HS-5 (cell line): ENCODE results near the gene HMGN4.
A peak's percentile ranks its signal among the peaks of the same experiment; 100 is the strongest.
"Not testable (repeated sequence)": the region's sequence is repeated elsewhere in the genome, so short reads cannot be mapped to it uniquely, and the experiment has no call there.

ENCODE experiments used
- DNase-seq: peaks from one replicate; pipeline ENCODE4 v3.0.0-alpha.2; 2012; ENCODE audit warnings: low read depth

The HMGN4 gene

DNA sequence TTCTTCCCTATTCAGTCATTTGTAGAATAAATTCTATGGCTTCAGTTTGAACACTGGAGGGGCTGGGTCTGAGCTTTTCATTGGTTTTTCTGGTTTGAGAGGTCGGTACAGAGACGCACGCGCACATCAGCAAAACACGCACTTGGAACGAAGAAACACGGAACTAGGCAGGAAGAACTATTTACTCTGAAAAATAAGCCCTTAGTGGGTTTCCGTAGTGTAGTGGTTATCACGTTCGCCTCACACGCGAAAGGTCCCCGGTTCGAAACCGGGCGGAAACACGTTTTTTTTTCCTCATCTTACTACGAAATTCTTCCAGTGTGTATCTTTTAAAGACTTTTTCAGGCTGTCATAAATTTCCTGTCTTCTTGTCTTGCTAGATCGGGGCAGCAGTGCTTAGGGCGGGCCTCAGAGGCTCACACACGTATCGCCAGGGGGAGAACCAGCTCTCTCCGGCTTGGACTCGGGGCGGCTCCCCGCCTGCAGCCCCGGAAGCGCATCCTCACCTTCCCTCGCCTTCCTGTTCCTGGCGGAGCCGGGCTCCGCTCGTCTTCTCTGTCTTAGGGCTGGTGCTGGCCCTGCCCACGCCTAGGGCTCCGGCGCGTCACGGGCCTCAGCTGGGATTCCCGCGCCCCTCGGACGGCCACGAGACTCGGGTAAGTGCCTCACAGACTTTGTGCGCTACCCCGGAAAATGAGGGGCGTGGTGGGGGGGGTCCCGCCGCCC is at the start of gene HMGN4:
HMGN4 (plus strand) TSS at position 521 of the 726 bp plus-strand sequence. CDS start 6,841 bp downstream, outside the sequence.
- peak; percentile 90 for DNase-seq

DNA sequence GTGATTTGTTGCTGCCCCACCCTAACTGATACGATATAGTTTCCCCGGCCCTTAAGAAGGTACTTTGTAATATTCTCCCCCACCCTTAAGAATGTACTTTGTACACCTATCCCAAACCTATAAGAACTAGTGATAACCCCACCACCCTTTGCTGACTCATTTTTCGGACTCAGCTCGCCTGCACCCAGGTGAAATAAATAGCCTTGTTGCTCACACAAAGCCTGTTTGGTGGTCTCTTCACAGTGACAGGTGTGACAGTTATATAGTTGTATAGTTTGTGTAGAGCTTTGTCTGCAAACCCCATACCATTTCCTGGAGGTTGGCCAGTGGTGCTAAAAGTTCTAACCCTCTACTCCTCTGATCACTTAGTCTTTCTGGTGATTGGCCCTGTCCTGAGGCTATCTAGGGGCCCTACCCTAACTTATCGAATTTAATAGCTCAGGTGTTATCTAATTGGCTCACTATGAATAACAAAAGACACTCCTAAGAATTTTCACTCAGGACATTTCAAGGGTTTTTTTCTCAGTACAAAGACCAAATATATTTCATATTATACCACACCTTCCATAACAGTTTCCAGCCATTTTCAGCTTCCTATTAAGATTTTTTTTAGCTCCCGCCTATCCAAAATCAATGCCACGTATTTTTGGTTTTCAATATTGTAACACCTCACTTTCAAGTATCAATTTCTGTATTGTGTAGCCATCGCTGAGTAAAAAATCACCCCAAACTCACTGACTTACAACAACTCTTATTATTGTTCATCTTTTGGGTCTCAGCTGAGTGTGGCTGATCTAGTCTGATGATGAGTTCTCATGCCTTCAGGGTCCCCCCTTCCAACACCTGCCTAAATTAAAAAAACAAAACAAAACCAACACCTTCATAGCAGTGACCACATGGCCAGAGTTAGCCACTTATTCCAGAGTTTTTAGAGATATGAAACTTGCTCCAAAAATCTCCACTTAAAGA is 47.9 kb upstream of the HMGN4 start:
- DNase-seq: no peak

DNA sequence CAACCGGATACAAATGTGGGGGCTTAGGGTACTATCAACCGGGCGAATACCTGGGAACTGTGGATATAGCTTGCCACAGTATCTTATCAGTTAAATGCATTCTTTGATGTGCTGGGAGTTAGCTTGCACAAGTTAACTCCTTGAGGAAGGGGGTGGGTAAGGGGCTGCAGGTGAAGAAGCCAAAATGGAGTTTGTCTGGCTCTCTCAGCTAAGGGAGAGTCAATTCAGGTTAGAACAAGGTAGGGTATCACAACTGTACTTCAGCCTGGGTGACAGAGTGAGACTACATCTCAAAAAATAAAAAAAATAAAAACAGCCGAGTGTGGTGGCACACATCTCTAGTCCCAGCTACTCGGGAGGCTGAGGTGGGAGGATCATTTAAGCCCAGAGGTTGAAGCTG is 46.6 kb upstream of the HMGN4 start:
- no peak for DNase-seq

DNA sequence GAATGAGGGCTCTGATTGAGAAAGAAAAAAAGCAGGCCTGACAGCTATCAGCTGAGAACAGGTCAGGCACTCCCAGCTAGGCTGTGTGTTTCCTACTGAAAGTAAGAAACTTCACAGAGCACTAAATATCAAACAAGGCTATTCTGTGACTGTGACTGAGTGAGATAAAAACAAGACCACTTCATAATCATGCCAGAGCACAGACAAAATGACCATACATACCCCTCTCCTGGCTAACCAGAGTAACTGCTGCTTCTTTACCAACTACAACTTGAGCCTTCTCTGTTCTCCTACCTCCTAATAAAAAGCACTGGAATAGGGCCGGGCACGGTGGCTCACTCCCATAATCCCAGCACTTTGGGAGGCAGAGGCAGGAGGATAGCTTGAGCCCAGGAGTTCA is 44.9 kb upstream of the HMGN4 start:
- DNase-seq: no peak

DNA sequence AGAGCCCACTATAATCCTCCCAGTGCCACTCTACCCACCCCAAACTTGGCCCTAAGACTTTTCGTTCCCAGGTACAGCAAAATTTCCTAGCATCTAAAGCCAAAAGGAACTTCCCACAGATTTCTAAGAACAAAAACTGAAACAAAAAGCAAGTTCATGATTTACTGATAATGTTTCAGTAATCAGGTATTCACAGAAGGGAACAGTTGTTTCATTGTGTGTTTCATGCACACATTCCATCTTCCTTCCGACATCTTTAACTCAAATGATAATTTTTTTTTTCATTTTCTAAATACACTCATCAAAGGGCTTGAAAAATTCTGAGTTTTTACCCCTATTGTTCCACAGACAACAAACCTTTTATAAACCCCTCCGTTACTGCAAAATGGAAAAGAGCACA is 44.0 kb upstream of the HMGN4 start:
- DNase-seq: no peak

DNA sequence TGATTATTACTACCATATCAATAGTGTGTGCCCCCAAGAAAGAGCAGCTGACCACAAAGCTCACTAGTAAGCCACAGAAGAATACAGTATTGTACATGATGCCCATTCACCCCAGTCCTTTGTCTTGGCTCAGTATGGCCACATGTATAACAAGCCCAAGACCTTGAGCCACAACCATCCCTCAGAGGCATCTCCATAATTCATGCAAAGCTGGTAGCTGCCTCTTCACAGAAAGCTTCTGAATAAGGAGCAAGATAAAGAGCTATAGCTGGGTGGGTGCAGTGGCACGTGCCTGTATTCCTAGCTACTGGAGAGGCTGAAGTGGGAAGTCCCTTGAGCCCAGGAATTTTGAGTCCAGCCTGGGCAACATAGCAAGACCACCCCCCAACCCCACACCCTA is 42.9 kb upstream of the HMGN4 start:
- DNase-seq: no peak

DNA sequence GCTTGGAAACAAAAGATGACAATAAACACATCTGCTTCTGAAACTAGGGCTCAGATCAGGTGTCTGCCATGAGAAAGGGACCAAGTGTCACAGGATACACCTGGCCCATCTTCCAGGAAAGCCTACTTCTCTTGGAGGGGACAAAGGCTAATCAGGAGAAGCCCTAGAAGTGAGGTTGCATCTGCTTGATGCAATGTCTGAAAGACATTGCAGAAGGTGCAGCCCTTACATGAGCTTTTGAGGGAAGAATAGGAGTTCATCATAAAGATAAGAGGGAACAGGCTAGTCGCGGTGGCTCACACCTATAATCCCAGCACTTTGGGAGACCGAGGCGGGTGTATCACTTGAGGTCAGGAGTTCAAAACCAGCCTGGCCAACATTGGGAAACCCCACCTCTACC is 40.6 kb upstream of the HMGN4 start:
- no peak for DNase-seq

DNA sequence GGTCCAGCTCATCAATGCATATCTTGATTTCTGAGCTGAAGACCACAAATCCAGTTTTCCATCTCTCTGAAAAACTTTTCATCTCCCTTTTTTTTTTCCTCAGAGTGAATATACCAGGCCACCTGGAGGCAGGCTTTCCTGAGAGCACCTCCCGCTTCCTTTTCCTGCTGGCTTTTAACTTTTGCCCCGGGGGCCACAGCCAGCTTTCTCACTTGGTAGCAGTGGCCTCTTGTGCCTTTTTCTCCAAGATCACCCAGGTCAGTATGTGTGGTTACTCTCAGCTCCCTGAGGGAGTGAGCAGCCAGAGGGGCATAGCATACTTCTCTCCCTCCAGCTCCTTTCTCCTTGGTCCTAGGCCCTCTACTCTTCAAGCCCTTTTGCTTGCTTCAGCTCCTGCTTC is 38.1 kb upstream of the HMGN4 start, which contains the start of gene BTN1A1:
BTN1A1 (plus strand) TSS at position 202 of the 400 bp plus-strand sequence. CDS start 984 bp downstream, outside the sequence.
- no peak for DNase-seq

DNA sequence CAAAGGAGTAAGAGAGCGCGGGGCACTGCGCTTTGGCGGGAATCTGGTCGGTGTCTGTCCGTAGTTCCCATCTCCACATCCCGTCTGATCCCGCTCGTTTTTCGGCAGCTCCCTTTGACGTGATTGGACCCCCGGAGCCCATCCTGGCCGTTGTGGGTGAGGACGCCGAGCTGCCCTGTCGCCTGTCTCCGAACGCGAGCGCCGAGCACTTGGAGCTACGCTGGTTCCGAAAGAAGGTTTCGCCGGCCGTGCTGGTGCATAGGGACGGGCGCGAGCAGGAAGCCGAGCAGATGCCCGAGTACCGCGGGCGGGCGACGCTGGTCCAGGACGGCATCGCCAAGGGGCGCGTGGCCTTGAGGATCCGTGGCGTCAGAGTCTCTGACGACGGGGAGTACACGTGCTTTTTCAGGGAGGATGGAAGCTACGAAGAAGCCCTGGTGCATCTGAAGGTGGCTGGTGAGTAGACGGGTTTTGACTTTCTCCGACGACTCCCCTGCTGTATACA is 36.6 kb upstream of the HMGN4 start:
- DNase-seq: no peak

DNA sequence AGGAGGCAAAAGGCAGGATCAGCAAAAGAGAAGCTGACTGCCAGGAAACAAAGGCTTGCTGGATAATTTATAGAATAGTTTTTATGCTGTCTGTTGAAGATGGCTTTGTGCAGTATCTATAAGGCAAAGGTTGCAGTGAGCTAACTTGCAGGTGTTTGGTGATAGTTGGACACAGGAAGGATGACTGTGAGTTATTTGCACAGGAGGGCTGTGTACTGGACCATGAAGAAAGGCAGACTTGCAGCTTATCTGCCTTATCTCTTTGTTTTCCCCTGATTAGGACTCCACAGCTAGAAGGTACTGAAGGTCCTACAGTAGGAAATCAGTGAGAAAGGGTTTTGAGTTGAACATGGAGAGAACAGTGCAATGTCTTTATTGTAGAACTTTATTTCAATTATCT is 36.0 kb upstream of the HMGN4 start:
- no peak for DNase-seq

DNA sequence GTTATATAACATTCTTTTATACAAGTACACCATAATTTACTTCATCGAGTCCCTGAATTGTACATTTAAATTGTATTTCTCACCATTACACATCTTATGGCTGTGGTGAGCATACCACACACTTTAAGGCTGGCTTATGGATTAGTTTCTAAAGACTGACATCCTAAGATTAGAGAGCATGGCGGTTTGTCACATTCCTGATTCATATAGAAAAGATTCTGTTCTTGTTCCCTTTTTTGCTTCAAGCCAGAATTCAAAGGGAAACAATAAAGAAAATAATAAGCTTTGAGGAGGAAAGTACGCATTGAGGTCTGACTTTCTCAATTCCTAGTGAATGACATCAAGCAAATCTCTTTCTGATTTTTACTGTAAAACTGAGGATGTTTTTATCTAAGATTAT is 35.5 kb upstream of the HMGN4 start:
- no peak for DNase-seq

DNA sequence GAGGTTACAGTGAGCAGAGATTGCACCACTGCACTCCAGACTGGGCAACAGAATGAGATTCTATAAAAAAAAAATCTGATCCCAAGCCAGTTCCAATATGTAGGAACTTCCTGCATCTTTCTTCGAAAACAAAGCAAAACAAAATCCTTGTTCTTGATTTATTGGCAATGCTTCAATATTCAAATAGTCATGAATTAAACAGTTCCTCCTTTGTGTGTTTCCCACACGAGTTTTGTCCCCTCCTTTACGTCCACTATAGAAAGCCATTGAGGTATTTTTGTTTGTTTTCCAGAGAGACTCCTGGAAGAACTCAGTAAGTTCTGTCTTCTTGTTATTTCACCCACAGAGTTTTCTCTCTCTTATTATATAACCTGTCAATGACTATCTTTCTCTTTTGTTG is 30.5 kb upstream of the HMGN4 start:
- DNase-seq: no peak

DNA sequence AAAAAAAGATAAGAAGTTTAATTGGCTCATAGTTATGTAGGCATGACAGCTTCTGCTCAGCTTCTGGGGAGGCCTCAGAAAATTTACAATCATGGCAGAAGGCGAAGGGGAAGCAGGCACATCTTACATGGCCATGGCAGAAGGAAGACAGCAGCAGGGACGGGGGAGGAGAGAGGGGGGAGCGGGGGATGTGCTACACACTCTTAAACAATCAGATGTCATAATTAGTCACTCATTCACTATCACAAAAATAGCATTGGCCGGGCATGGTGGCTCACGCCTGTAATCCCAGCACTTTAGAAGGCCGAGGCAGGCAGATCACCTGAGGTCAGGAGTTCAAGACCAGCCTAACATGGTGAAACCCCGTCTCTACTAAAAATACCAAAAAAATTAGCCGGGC is 27.1 kb upstream of the HMGN4 start:
- DNase-seq: not testable (repeated sequence)

DNA sequence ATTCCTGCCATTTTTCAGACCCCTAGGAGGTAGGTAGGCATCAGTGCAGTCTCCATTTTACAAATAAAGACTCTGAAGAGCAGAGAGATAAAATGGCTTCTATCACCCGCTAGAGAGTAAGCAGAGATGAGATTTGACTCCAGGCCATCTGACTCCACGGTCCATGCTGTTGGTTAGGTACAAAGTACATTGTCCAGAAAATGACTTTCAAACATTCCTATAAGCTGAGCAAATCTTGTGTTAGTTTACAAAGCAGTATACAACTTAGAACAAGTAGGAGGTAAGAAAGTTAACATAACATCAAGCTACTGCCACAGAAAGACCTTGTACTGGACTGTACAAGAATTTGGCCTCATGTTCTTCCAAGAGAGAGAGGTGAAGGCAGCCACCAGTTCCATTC is 23.2 kb upstream of the HMGN4 start:
- DNase-seq: no peak

DNA sequence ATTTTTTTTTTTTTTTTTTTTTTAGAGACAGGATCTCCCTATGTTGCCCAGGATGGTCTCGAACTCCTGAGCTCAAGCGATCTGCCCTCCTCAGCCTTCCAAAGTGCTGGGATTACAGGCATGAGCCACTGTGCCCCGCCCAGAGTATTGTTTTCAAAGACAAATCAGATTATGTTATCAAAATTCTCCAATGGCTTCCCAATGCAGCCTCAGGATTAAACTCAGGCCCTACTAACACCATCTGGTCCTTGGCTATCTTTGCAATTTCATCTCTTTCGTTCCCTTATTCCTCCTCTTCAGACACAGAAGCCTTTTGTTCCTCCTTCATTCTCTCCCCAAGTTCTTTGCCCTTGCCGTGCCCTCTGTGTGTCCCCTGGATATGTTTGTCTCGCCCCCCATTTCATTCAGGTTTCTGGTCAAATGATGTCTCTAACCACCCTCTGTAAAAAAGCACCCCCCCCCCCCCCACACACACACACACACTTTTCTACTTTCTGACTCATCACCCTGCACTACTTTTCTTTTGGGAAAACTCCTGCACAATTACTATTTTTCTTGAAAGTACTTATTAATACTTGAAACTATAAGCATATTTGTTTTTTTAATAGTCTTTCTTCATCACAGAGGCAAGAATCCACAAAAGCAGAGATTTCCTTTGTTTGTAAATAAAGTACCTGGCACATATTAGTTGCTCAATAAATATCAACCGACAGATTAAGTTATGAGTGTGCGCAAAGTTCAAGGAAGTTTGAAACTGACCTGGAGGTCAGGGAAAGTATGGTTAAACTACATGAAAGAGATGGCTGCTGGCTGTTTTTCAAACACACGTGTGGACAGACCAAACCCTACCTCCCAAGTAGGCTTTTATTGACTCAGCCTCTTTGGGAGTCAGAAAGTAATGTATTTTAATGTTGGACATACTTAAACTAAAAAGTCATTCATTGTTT is 21.4 kb upstream of the HMGN4 start:
- DNase-seq: no peak

DNA sequence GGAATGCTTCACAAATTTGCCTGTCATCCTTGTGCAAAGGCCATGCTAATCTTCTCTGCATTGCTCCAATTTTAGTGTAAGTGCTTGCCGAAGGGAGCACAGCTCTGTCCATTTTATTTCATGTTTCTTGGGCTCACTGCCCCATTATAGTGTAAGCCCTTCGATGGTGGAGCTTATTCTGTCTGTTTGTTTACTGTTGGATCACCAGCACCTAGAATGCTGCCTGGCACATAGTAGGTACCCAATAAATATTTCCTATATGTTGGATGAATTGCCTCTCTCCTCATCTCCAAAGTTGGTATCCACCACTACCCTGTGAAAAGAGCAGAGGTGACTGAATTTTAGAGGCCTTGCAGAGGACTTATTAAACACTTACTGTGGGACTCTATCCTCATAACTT is 18.8 kb upstream of the HMGN4 start:
- no peak for DNase-seq

DNA sequence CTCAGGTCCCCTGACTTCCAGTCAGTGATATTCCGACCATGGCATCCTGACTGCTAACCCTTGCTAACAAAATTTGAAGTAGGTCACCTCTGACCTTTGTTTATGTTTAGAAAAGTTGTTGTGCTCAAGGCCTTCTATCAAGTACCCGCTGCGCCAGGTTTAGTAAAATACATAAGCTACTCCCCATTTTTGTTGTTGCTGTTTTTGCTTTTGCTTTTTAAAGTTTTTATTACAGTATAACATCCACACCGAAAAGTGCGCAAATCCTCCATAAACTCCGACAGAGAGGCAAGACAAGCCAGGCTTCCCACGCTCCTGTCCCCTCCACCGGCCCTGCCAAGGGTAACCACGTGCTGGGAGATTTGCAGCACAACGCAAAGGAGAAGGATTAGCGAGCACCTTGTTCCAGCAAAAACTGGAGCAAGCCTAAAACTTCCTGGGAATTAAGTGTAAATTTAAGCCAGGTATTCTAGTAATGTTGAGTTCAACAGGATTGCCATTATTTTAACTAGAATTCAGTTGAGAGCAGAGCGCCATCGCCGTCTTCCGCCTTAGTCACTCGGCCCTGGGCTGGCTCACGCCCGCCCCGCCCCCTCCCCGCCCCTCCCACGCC is 17.8 kb upstream of the HMGN4 start:
- peak; percentile 49 for DNase-seq

DNA sequence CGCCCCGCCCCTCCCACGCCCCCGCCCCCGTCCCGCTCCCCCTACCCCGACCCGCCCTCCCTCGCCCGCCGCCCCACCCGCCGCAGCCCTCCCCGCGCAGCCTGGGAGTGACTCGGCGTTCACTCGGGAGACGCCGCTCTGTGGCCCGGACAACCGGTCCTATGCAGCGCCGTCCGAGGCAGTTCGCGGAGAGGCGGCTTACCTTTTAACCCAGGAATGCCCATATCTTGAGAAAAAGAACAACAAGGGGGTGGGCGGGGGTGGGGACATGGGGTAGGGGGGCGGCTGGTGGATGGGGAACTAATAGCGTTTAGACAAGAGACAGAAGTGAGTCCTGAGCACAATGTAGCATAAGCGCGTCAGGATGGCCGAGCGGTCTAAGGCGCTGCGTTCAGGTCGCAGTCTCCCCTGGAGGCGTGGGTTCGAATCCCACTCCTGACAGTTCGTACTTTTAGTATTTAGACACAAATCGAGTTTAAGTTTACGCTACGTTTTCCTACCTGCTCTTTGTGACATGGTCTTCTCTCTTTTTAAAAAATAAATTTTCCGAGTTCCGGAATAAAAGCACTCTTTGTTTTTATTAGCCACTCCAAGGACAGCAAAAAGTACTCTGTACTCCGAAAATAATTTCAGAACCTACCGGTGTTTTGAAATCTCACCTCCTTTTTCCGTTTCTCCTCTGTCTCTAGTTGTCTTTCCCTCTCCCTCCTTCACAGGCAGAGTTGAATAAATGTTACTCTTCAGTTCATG is 17.1 kb upstream of the HMGN4 start:
- DNase-seq: peak; percentile 70

DNA sequence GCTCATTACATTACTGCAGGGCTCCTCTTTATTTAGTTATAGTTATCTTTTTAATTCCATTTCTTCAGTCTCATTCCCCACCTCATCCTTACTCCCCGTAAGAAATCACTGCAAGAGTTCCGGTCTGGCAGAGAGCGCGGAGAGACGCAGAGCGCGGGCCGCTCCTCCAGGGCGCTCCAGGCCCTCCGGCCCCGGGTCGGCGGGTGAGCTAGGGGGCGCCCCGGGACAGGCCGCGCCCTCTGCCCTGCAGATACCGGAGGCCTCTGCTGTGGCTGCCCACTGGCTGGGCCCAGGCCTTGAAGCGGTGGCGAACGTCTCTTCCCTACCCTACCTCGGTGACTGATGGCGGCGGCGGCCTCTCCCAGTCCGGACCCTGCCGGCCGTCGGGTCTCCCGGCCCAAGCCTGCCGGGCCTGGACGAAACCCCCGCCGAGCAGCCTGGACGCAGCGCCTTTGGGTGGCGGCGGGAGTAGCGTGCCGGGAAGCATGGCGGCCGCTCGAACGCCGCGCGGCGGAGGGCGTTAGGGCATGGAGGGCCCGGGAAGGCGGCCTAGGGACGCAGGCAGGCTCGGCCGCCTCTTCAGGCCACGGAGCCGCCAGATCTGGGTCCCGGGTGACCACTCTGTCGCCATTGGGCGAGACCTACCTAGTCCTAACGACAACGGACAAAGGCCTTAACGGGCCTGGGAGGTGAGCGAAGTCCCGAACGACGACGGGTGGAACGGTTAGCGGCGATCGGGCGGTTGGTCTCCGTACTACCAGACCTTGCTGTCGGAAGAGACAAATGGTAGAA is 16.4 kb upstream of the HMGN4 start:
- peak; percentile 58 for DNase-seq
